ENCODE data around the gene PCYT2. TPM values are rescaled to one million over a fixed set of nuclear protein-coding genes. Genes with fewer than 3 reads are reported as not detected.

The PCYT2 gene
- total and polyA plus RNA-seq, 9 donors: 9.0 to 12.6 (median 10.9) TPM

DNA sequence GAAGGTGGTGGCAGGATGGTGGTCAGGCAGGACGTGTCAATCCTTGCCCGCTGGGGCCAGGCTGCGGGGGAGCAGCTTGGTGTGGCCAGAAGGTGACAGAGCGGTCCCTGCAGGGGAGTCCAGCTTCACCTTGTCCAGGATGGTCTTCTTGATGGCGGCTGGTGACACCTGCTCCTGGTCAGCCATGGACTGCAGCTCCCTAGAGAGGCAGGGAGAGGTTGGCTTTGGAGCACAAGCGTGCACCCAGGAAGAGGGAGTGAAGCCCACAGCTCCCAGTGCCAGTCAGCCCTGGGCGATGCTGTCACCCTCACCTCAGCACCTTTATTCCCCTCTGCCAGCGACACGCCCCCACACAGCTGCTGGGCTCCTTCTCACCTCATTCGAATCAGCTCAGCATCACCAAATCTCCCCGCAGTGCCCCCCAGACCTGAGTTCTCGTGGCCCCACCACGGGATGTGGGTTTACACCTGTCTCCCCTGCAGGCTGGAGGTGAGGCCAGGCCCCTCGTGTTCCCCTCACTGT lies 22.0 kb upstream of the PCYT2 start:
- WGBS (ENCODE audit: insufficient coverage): 77% methylated on average over 13 of the region's 14 CpGs
- Histone ChIP-seq H3K9me3 (replicated peaks; ENCODE audit: control insufficient read depth, low read depth, low read length) (no peaks in the 10 kb centered on the region), H3K4me3 (ENCODE audit: low read length) (no peak overlapping the region), H3K4me1 (ENCODE audit: control insufficient read depth, insufficient read depth, low read length) (peaks cover 56% of the 10 kb centered on the region), H3K27ac (ENCODE audit: low read length) (no peak overlapping the region), H3K36me3 (ENCODE audit: control insufficient read depth, insufficient read depth, low read length) (peaks cover 29% of the 10 kb centered on the region), H3K27me3 (ENCODE audit: control insufficient read depth, insufficient read depth, low read length) (peaks cover 12% of the 10 kb centered on the region)
- no peak for DNase-seq

DNA sequence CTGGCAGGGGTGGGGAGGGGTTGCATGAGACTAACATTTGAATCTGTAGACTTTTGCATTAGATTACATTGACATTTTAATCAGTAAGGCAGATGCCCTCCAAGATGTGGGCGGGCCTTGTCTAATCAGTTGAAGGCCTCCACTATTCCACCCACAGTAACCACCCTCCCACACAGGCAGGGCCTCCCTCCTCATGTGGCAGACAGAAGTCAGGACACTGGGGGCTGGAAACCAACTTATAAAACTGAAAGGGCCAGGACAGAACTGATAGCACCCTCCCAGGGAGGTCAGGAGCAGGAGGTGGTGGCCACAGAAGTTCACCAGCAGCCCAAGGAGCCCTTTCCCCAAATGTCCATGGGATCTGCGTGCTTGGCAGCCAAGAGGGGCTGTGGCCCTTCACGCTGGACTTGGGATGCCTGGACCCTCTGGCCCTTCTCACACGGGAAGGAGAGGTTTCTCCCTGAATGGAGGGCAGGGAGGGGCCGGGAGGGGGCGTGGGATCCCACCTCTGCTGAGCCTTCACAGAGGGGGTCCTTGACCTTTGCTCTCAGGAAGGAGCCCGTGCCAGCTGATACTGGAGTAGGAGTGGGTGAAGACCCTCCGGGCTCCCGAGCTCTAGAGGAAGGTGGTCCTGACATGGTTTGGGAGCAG lies 21.3 kb upstream of the PCYT2 start:
- peaks cover 53% of the 10 kb centered on the region for H3K4me1 ChIP-seq (ENCODE audit: control insufficient read depth, insufficient read depth, low read length)
- no peak for DNase-seq
- H3K27ac ChIP-seq (ENCODE audit: low read length): no peak overlapping the region
- H3K36me3 ChIP-seq (ENCODE audit: control insufficient read depth, insufficient read depth, low read length): peaks cover 29% of the 10 kb centered on the region
- no peak overlapping the region for H3K4me3 ChIP-seq (ENCODE audit: low read length)
- WGBS (ENCODE audit: insufficient coverage): 84% methylated on average over 8 of the region's 9 CpGs
- H3K9me3 ChIP-seq (replicated peaks; ENCODE audit: control insufficient read depth, low read depth, low read length): no peaks in the 10 kb centered on the region
- peaks cover 14% of the 10 kb centered on the region for H3K27me3 ChIP-seq (ENCODE audit: control insufficient read depth, insufficient read depth, low read length)

DNA sequence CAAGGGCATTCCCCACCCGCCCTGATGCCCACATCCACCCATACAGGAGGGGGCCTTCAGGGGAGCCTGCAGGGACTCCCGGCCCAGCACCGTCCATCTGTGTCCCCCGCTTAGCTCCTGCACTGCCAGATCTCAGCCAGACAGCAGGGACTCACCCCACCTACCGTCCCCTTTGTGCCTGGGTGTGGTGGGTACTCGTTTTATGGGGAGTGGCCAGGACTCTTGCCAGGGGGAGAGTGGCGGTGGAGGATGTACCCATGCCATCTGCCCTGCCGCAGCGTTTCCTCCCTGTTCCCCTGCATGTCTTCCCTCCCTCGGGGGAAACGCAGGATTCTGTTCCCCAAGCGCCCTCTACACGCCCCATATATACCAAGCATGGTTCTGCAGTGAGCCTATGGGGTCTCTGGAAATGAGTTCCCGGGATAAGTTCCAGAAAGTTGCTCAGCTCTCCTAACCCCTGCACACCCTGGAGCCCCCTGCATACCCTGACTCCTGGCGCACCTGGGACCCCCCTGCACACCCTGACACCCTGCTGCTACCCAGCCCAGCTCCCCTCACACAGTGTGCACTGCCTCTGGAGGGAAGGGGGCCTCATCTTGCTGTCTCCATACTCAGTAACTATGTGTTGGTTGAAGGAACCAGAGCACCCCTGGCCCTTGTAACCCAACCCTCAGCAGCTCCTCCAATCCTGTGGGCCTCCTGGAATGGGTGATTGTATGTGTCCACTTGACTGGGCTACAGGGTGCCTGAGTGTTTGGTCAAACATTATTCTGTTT lies 20.5 kb upstream of the PCYT2 start:
- Histone ChIP-seq H3K27me3 (ENCODE audit: control insufficient read depth, insufficient read depth, low read length) (peaks cover 14% of the 10 kb centered on the region), H3K27ac (ENCODE audit: low read length) (no peak overlapping the region), H3K4me3 (ENCODE audit: low read length) (no peak overlapping the region), H3K36me3 (ENCODE audit: control insufficient read depth, insufficient read depth, low read length) (peaks cover 29% of the 10 kb centered on the region), H3K9me3 (replicated peaks; ENCODE audit: control insufficient read depth, low read depth, low read length) (no peaks in the 10 kb centered on the region), H3K4me1 (ENCODE audit: control insufficient read depth, insufficient read depth, low read length) (peaks cover 50% of the 10 kb centered on the region)
- DNase-seq: no peak
- WGBS (ENCODE audit: insufficient coverage): 60% methylated on average over 1 of the region's 15 CpGs

DNA sequence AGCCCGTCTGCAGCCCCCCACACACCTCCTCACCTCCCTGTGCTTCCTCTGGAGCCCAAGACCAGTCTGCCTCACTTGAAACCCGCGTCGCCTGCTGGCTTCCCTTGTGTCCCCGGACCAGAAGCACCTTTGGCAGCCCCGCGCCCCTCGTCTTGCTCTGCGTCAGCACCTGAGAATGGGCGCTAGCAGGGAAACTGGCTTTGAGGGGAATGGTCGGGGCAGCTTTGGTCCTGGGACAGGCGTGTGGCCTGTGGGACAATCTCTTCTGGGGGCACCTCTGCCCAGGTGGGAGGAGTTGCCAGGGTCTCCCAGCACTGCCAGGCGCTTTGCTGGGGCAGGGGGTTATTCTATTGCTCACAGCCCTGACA lies 20.0 kb upstream of the PCYT2 start:
- Histone ChIP-seq H3K27me3 (ENCODE audit: control insufficient read depth, insufficient read depth, low read length) (peaks cover 14% of the 10 kb centered on the region), H3K4me3 (ENCODE audit: low read length) (no peak overlapping the region), H3K27ac (ENCODE audit: low read length) (no peak overlapping the region), H3K4me1 (ENCODE audit: control insufficient read depth, insufficient read depth, low read length) (peaks cover 50% of the 10 kb centered on the region), H3K9me3 (replicated peaks; ENCODE audit: control insufficient read depth, low read depth, low read length) (no peaks in the 10 kb centered on the region), H3K36me3 (ENCODE audit: control insufficient read depth, insufficient read depth, low read length) (peaks cover 29% of the 10 kb centered on the region)
- no peak for DNase-seq
- 51% methylated on average over 12 of the region's 13 CpGs for WGBS (ENCODE audit: insufficient coverage)

DNA sequence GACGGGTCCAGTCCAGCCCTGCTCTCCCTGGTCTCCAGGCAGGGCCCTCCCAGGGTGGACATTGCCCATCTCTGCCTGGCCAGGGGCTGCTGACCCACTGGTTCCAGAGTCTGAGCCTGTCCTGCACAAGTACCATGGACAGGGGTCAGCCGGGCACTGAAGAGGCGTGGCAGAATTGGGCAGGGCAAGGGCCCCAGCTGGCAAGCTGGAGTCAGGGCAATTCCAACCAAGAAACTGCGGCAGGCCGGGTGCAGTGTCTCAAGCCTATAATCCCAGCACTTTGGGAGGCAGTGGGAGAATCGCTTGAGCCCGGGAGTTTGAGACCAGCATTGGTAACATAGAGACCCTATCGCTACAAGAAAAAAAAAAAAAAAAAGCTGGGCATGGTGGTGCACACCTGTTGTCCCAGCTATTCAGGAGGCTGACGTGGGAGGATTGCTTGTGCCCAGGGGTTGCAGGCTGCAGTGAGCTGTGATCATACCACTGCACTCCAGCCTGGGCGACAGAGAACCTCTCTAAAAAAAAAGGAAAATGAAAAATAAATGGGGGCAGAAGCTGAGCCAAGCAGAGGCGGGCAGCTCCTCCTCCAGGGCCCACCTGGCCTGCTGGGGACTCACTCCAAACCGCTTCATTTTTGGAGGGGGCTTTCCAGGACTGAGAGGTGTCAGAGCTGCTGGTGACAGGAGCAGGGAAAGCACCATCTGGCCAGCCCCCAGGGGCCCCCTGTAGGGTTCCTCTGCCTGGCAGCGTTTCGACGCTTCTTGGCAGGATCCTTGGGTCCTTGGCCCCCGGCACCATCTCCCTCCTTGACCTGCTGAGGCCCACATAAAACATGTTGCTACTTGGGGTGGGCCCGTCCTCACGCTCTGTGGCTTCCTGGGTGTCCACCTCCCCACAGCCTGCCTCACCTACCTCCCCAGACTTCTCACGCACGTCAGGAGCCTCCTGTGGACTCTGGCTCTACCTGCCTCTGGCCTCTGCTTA lies 19.2 kb upstream of the PCYT2 start:
- 55% methylated on average over 15 of the region's 20 CpGs for WGBS (ENCODE audit: insufficient coverage)
- Histone ChIP-seq H3K27ac (ENCODE audit: low read length) (peak overlapping the region; percentile 35), H3K36me3 (ENCODE audit: control insufficient read depth, insufficient read depth, low read length) (peaks cover 28% of the 10 kb centered on the region), H3K27me3 (ENCODE audit: control insufficient read depth, insufficient read depth, low read length) (peaks cover 14% of the 10 kb centered on the region), H3K4me3 (ENCODE audit: low read length) (no peak overlapping the region), H3K4me1 (ENCODE audit: control insufficient read depth, insufficient read depth, low read length) (peaks cover 50% of the 10 kb centered on the region), H3K9me3 (replicated peaks; ENCODE audit: control insufficient read depth, low read depth, low read length) (no peaks in the 10 kb centered on the region)
- DNase-seq: no peak

DNA sequence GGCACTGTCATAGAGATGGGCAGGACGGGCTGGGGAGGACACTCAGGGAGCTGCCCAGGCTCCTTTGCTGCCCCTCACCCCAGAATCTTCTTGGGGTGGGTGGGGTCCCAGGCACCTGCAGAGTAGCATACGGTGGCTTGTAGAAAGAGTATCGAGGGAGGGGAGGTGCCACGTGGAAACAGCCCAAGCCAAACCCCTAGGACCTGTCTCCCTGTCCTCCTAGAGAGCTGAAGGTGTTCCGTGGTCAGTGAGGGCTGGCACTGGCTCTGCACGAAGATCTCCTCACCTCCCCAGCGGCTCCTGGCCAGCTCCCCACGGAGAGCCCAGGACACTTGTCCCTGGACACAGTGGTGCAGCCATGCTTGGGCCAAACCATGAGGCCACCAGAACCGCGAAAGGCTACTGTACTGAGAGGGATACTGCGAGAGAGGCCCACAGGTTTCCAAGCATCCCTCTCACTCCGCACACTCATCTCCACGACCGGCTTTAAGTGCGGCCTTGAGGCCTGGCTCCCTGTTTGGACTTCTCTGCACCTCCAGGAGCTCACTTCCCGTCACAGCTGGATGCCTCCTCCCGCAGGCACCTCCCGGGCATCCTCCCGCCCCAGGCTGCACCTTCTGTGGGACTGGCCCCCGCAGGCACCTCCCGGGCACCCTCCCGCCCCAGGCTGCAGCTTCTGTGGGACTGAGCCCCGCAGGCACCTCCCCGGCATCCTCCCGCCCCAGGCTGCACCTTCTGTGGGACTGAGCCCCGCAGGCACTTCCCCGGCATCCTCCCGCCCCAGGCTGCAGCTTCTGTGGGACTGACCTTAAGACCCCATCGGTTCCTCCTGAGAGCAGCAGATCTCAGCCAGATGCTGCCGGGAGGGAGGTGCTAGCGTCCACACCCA lies 18.3 kb upstream of the PCYT2 start:
- no peak overlapping the region for H3K4me3 ChIP-seq (ENCODE audit: low read length)
- no peak for DNase-seq
- no peaks in the 10 kb centered on the region for H3K9me3 ChIP-seq (replicated peaks; ENCODE audit: control insufficient read depth, low read depth, low read length)
- 78% methylated on average over 27 of the region's 31 CpGs for WGBS (ENCODE audit: insufficient coverage)
- peaks cover 55% of the 10 kb centered on the region for H3K4me1 ChIP-seq (ENCODE audit: control insufficient read depth, insufficient read depth, low read length)
- H3K27me3 ChIP-seq (ENCODE audit: control insufficient read depth, insufficient read depth, low read length): peaks cover 14% of the 10 kb centered on the region
- H3K36me3 ChIP-seq (ENCODE audit: control insufficient read depth, insufficient read depth, low read length): peaks cover 19% of the 10 kb centered on the region
- no peak overlapping the region for H3K27ac ChIP-seq (ENCODE audit: low read length)

DNA sequence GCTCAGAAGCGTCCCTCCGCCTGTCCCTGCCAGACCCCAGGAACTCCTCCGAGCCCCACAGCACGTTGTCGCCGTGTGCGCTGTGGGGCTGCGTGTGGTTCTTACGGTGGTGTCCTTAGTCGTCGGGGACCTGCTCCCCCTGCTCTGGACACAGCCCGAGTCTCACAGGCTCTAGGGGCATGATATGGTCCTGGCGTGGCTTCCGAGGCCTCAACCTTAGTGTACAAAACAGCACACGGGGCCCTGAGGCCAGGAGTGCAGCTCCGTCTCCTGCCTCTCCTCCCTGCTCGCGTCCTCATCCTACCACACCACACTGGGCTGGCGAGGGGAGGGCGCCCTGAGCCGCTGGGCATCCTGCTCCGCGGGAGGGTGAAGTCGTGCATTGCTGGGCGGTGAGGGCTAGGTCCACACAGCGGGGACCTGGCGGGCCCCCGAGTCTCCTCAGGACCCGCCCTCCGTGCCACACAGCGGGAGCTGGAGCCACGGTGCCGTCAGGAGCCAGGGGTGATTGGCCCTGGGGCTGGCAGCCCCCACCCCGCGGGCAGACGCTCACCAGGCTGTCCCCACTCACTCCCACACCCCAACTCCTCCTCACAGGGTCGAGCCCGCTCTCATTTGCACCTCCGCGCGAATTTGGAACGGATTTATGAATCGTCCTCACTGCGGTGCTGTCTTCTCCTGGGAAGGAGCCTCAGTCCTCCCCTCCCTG lies 17.5 kb upstream of the PCYT2 start:
- no peaks in the 10 kb centered on the region for H3K9me3 ChIP-seq (replicated peaks; ENCODE audit: control insufficient read depth, low read depth, low read length)
- no peak overlapping the region for H3K27ac ChIP-seq (ENCODE audit: low read length)
- peak overlapping the region; percentile 49 for H3K4me3 ChIP-seq (ENCODE audit: low read length)

DNA sequence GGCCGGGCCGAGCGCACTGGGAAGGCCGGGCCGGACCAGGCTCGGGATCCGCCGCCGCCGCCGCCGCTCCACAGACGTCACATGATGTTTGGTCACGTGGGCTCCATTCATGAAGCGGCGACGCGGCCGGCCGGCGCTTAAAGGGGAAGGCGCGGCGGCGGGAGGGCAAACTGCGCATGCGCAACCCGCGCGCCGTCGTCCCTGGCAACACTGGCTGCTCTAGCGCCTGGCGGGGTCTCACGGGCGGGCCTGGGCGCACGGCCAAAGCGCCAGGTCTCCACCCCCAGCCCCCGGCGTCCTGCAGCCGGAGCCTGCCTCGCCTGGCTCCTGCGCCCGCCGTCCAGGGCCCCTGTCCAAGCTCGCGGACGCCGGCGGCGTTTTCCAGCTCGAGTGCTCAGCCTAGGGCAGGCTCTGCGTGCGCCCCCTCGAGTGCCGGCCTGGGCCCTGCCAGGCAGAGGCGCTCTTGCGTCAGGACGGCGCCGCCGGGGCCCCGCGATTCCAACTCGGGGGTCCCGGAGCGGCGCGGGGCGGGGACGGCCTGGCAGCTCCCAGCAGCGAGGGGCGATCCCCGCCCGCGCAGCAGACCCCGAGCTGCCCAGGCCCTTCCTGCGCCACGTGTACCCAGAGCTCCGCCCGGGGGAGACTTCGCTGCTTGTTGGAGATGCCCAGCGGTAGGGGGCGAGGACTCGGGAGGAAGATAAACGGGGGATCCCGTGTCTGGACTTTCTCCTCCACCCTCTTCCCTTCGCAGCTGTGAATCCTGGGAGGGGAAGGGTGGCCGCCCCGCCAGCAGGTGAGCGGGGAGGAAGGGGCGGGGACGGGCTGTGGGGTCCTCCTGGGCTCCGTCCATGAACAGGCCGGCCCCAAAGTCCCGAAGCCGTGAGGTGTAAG lies 16.7 kb upstream of the PCYT2 start, which contains the start of gene MAFG:
Gene MAFG, minus strand, starts transcription at position 83 of the 891 bp plus-strand sequence. CDS start 4,550 bp downstream, outside the sequence.
- DNase-seq: peak; percentile 99
- peaks cover 14% of the 10 kb centered on the region for H3K27me3 ChIP-seq (ENCODE audit: control insufficient read depth, insufficient read depth, low read length)
- WGBS (ENCODE audit: insufficient coverage): under 1% methylated on average over 86 of the region's 98 CpGs
- peak within 1 kb of the TSS; percentile 76 for H3K4me3 ChIP-seq (ENCODE audit: low read length)
- H3K4me1 ChIP-seq (ENCODE audit: control insufficient read depth, insufficient read depth, low read length): peaks cover 71% of the 10 kb centered on the region
- H3K36me3 ChIP-seq (ENCODE audit: control insufficient read depth, insufficient read depth, low read length): peaks cover 4% of the 10 kb centered on the region
- H3K27ac ChIP-seq (ENCODE audit: low read length): peak within 1 kb of the TSS; percentile 94
- H3K9me3 ChIP-seq (replicated peaks; ENCODE audit: control insufficient read depth, low read depth, low read length): no peaks in the 10 kb centered on the region

More for the DNA sequence above, 17.5 kb upstream of the PCYT2 start:
- H3K4me1 ChIP-seq (ENCODE audit: control insufficient read depth, insufficient read depth, low read length): peaks cover 63% of the 10 kb centered on the region
- peaks cover 11% of the 10 kb centered on the region for H3K36me3 ChIP-seq (ENCODE audit: control insufficient read depth, insufficient read depth, low read length)
- H3K27me3 ChIP-seq (ENCODE audit: control insufficient read depth, insufficient read depth, low read length): peaks cover 14% of the 10 kb centered on the region
- 11% methylated on average over 39 of the region's 44 CpGs for WGBS (ENCODE audit: insufficient coverage)
- no peak for DNase-seq
